PC-3 (cell line): ENCODE measurements around the gene PRKAR1B.

Experiments used
- EZH2 ChIP-seq: fragments of 300-600 bp; sonication (generic); IDR thresholded peaks from one replicate; pipeline ENCODE4 v1.6.1; 2017; ENCODE audit warnings: antibody characterized with exemption, mild to moderate bottlenecking, low read length; ENCODE audit not compliant: unreplicated experiment
- TF ChIP-seq, protein P1 (sequence below): fragments of 300-600 bp; sonication (generic); conservative IDR thresholded peaks from 2 replicates; pipeline ENCODE4 v1.5.1; 2017; ENCODE audit warnings: antibody characterized with exemption, low read depth, mild to moderate bottlenecking, low read length

- TF ChIP-seq, protein P1, sequence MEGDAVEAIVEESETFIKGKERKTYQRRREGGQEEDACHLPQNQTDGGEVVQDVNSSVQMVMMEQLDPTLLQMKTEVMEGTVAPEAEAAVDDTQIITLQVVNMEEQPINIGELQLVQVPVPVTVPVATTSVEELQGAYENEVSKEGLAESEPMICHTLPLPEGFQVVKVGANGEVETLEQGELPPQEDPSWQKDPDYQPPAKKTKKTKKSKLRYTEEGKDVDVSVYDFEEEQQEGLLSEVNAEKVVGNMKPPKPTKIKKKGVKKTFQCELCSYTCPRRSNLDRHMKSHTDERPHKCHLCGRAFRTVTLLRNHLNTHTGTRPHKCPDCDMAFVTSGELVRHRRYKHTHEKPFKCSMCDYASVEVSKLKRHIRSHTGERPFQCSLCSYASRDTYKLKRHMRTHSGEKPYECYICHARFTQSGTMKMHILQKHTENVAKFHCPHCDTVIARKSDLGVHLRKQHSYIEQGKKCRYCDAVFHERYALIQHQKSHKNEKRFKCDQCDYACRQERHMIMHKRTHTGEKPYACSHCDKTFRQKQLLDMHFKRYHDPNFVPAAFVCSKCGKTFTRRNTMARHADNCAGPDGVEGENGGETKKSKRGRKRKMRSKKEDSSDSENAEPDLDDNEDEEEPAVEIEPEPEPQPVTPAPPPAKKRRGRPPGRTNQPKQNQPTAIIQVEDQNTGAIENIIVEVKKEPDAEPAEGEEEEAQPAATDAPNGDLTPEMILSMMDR, result no peak
- no peak for TF ChIP-seq EZH2
Measured at GRCh38 chr7:748446-748845, 21.4 kb upstream of the PRKAR1B start.
